DOHH2 (cell line): ENCODE data around the gene IGF1R.

ENCODE experiments used
- H3F3A ChIP-seq: fragments of 200-600 bp; sonication (generic), shearing (Covaris generic); 2 replicates; pipeline ENCODE4 v1.6.0; 2016; ENCODE audit warnings: antibody characterized with exemption, mild to moderate bottlenecking; ENCODE audit not compliant: control insufficient read depth, insufficient read depth
- H3K27ac ChIP-seq: fragments of 200-600 bp; sonication (generic); 2 replicates; pipeline ENCODE4 v1.5.1; 2014; ENCODE audit warnings: low read depth, mild to moderate bottlenecking, low read length, moderate library complexity
- H3K27me3 ChIP-seq: fragments of 200-600 bp; sonication (generic); 2 replicates; pipeline ENCODE4 v1.6.1; 2014; ENCODE audit warnings: mild to moderate bottlenecking, low read length, mixed read lengths; ENCODE audit not compliant: control insufficient read depth
- H3K36me3 ChIP-seq: fragments of 200-600 bp; sonication (generic); 2 replicates; pipeline ENCODE4 v1.6.1; 2014; ENCODE audit warnings: mild to moderate bottlenecking, low read length, moderate library complexity, mixed read lengths; ENCODE audit not compliant: control insufficient read depth
- H3K4me1 ChIP-seq: fragments of 200-600 bp; sonication (generic); 2 replicates; pipeline ENCODE4 v1.6.1; 2014; ENCODE audit warnings: mild to moderate bottlenecking, low read length, mixed read lengths; ENCODE audit not compliant: control insufficient read depth
- H3K4me2 ChIP-seq: fragments of 200-600 bp; sonication (generic); 2 replicates; pipeline ENCODE4 v1.6.0; 2014; ENCODE audit warnings: mild to moderate bottlenecking, low read length, moderate library complexity
- H3K4me3 ChIP-seq: fragments of 200-600 bp; sonication (generic); 2 replicates; pipeline ENCODE4 v1.5.1; 2014; ENCODE audit warnings: mild to moderate bottlenecking, low read length, mixed read lengths
- H3K79me2 ChIP-seq: fragments of 200-600 bp; sonication (generic); 2 replicates; pipeline ENCODE4 v1.6.1; 2014; ENCODE audit warnings: mild to moderate bottlenecking, low read length, mixed read lengths; ENCODE audit not compliant: control insufficient read depth
- H3K9me2 ChIP-seq: fragments of 200-600 bp; sonication (generic); replicated peaks from 2 replicates; pipeline ENCODE4 v1.6.1; 2014; ENCODE audit warnings: mild to moderate bottlenecking, low read length, mixed read lengths; ENCODE audit not compliant: control insufficient read depth
- H3K9me3 ChIP-seq: fragments of 200-600 bp; sonication (generic); 2 replicates; pipeline ENCODE4 v1.6.1; 2014; ENCODE audit warnings: antibody characterized with exemption, low read length, mixed read lengths; ENCODE audit not compliant: control insufficient read depth, insufficient read depth
- H4K20me1 ChIP-seq: fragments of 200-600 bp; sonication (generic); 2 replicates; pipeline ENCODE4 v1.6.0; 2014; ENCODE audit warnings: low read depth, mild to moderate bottlenecking, antibody characterized with exemption, low read length, moderate library complexity; ENCODE audit not compliant: control insufficient read depth, insufficient read depth
- CTCF ChIP-seq: fragments of 200-600 bp; sonication (generic); IDR thresholded peaks from one replicate; pipeline ENCODE4 v1.5.1; 2014; ENCODE audit warnings: antibody characterized with exemption, mild to moderate bottlenecking, low read depth, low read length; ENCODE audit not compliant: poor library complexity, severe bottlenecking
- EZH2phosphoT487 ChIP-seq: fragments of 200-600 bp; sonication (generic); IDR thresholded peaks from 2 replicates; pipeline ENCODE4 v1.6.1; 2017; ENCODE audit warnings: borderline replicate concordance, mild to moderate bottlenecking, antibody characterized with exemption, low read length, moderate library complexity, mixed read lengths

The IGF1R gene

GRCh38 chr15:98907927-98908471 is 259.7 kb downstream of the IGF1R start:
- Histone ChIP-seq H3K27ac (no peak overlapping the region), H3K9me2 (no peaks in the 10 kb centered on the region), H4K20me1 (no peaks in the 10 kb centered on the region), H3K9me3 (no peaks in the 10 kb centered on the region), H3K27me3 (no peaks in the 10 kb centered on the region), H3F3A (no peaks in the 10 kb centered on the region), H3K36me3 (no peaks in the 10 kb centered on the region; the same call in 1 of the 2 replicates), H3K79me2 (no peaks in the 10 kb centered on the region), H3K4me3 (no peak overlapping the region), H3K4me2 (no peak overlapping the region), H3K4me1 (no peaks in the 10 kb centered on the region)
- no peak for TF ChIP-seq EZH2phosphoT487
- no peak for TF ChIP-seq CTCF

GRCh38 chr15:98909968-98910885 is 261.9 kb downstream of the IGF1R start:
- H3K4me3 ChIP-seq = no peak overlapping the region
- peaks cover 2% of the 10 kb centered on the region; the same call in 1 of the 2 replicates for H3K36me3 ChIP-seq
- no peaks in the 10 kb centered on the region for H3F3A ChIP-seq
- no peak overlapping the region for H3K27ac ChIP-seq
- no peaks in the 10 kb centered on the region for H3K9me2 ChIP-seq
- H4K20me1 ChIP-seq = no peaks in the 10 kb centered on the region
- H3K9me3 ChIP-seq = no peaks in the 10 kb centered on the region
- H3K4me1 ChIP-seq = peaks cover 4% of the 10 kb centered on the region
- H3K27me3 ChIP-seq = no peaks in the 10 kb centered on the region
- TF ChIP-seq EZH2phosphoT487 (no peak), CTCF (no peak)
- H3K4me2 ChIP-seq = no peak overlapping the region
- no peaks in the 10 kb centered on the region for H3K79me2 ChIP-seq

- no peak overlapping the region for H3K4me3 ChIP-seq
- H3K9me2 ChIP-seq = no peaks in the 10 kb centered on the region
- H3K36me3 ChIP-seq = peaks cover 2% of the 10 kb centered on the region; the same call in 1 of the 2 replicates
- H4K20me1 ChIP-seq = no peaks in the 10 kb centered on the region
- no peak overlapping the region for H3K27ac ChIP-seq
- TF ChIP-seq CTCF = no peak
- no peak for TF ChIP-seq EZH2phosphoT487
- H3F3A ChIP-seq = no peaks in the 10 kb centered on the region
- peaks cover 5% of the 10 kb centered on the region for H3K4me1 ChIP-seq
- H3K9me3 ChIP-seq = no peaks in the 10 kb centered on the region
- H3K79me2 ChIP-seq = no peaks in the 10 kb centered on the region
- H3K4me2 ChIP-seq = no peak overlapping the region
- no peaks in the 10 kb centered on the region for H3K27me3 ChIP-seq
These were observed 266.3 kb downstream of the IGF1R start for GRCh38 chr15:98914626-98915025.
